ENCODE measurements around the gene ANXA2.

ANXA2 gene

GRCh38 chr15:60356832-60357231 is 41.0 kb downstream of the ANXA2 start:
- H3K4me1 Mint-ChIP-seq (ENCODE audit: low read depth) = peaks cover 14% of the 10 kb centered on the region
- peaks cover 6% of the 10 kb centered on the region for H3K9me3 Mint-ChIP-seq
- no peak overlapping the region for H3K4me3 Mint-ChIP-seq
- H3K27ac Mint-ChIP-seq = no peak overlapping the region
- H3K27me3 Mint-ChIP-seq (ENCODE audit: low read depth) = no peaks in the 10 kb centered on the region
- H3K36me3 Mint-ChIP-seq (ENCODE audit: low read depth) = peaks cover 82% of the 10 kb centered on the region

GRCh38 chr15:60355148-60355857 is 42.5 kb downstream of the ANXA2 start:
- Mint-ChIP-seq H3K36me3 (ENCODE audit: low read depth) (peaks cover 84% of the 10 kb centered on the region), H3K27me3 (ENCODE audit: low read depth) (no peaks in the 10 kb centered on the region), H3K4me1 (ENCODE audit: low read depth) (peaks cover 10% of the 10 kb centered on the region), H3K27ac (no peak overlapping the region), H3K4me3 (no peak overlapping the region), H3K9me3 (peaks cover 6% of the 10 kb centered on the region)

- Mint-ChIP-seq H3K4me1 (ENCODE audit: low read depth) (peaks cover 9% of the 10 kb centered on the region), H3K4me3 (no peak overlapping the region), H3K36me3 (ENCODE audit: low read depth) (peaks cover 76% of the 10 kb centered on the region), H3K27me3 (ENCODE audit: low read depth) (no peaks in the 10 kb centered on the region), H3K9me3 (peaks cover 6% of the 10 kb centered on the region), H3K27ac (no peak overlapping the region)
These were observed 44.4 kb downstream of the ANXA2 start for GRCh38 chr15:60353245-60353920.

- peaks cover 6% of the 10 kb centered on the region for H3K9me3 Mint-ChIP-seq
- no peaks in the 10 kb centered on the region for H3K27me3 Mint-ChIP-seq (ENCODE audit: low read depth)
- peaks cover 9% of the 10 kb centered on the region for H3K4me1 Mint-ChIP-seq (ENCODE audit: low read depth)
- no peak overlapping the region for H3K4me3 Mint-ChIP-seq
- H3K27ac Mint-ChIP-seq = no peak overlapping the region
- peaks cover 84% of the 10 kb centered on the region for H3K36me3 Mint-ChIP-seq (ENCODE audit: low read depth)
These were observed 45.3 kb downstream of the ANXA2 start for GRCh38 chr15:60352525-60352924.

- no peak overlapping the region for H3K4me3 Mint-ChIP-seq
- no peak overlapping the region for H3K27ac Mint-ChIP-seq
- H3K4me1 Mint-ChIP-seq (ENCODE audit: low read depth) = peaks cover 9% of the 10 kb centered on the region
- peaks cover 6% of the 10 kb centered on the region for H3K9me3 Mint-ChIP-seq
- no peaks in the 10 kb centered on the region for H3K27me3 Mint-ChIP-seq (ENCODE audit: low read depth)
- H3K36me3 Mint-ChIP-seq (ENCODE audit: low read depth) = peaks cover 85% of the 10 kb centered on the region
These were observed 46.7 kb downstream of the ANXA2 start for GRCh38 chr15:60351066-60351465.

- Mint-ChIP-seq H3K9me3 (peaks cover 6% of the 10 kb centered on the region), H3K4me3 (no peak overlapping the region), H3K27ac (no peak overlapping the region), H3K27me3 (ENCODE audit: low read depth) (no peaks in the 10 kb centered on the region), H3K4me1 (ENCODE audit: low read depth) (peaks cover 9% of the 10 kb centered on the region), H3K36me3 (ENCODE audit: low read depth) (peaks cover 81% of the 10 kb centered on the region)
These were observed 47.7 kb downstream of the ANXA2 start for GRCh38 chr15:60350108-60350507.

GRCh38 chr15:60349589-60349988 is 48.2 kb downstream of the ANXA2 start:
- H3K4me1 Mint-ChIP-seq (ENCODE audit: low read depth) = peaks cover 7% of the 10 kb centered on the region
- no peak overlapping the region for H3K4me3 Mint-ChIP-seq
- peaks cover 77% of the 10 kb centered on the region for H3K36me3 Mint-ChIP-seq (ENCODE audit: low read depth)
- no peak overlapping the region for H3K27ac Mint-ChIP-seq
- peaks cover 6% of the 10 kb centered on the region for H3K9me3 Mint-ChIP-seq
- no peaks in the 10 kb centered on the region for H3K27me3 Mint-ChIP-seq (ENCODE audit: low read depth)

- peaks cover 67% of the 10 kb centered on the region for H3K36me3 Mint-ChIP-seq (ENCODE audit: low read depth)
- H3K4me3 Mint-ChIP-seq = no peak overlapping the region
- H3K27me3 Mint-ChIP-seq (ENCODE audit: low read depth) = no peaks in the 10 kb centered on the region
- H3K27ac Mint-ChIP-seq = no peak overlapping the region
- H3K9me3 Mint-ChIP-seq = no peaks in the 10 kb centered on the region
- peaks cover 5% of the 10 kb centered on the region for H3K4me1 Mint-ChIP-seq (ENCODE audit: low read depth)
These were observed 50.2 kb downstream of the ANXA2 start for GRCh38 chr15:60347480-60348049.

GRCh38 chr15:60346653-60347052 is 51.1 kb downstream of the ANXA2 start:
- Mint-ChIP-seq H3K36me3 (ENCODE audit: low read depth) (peaks cover 58% of the 10 kb centered on the region), H3K4me1 (ENCODE audit: low read depth) (peaks cover 5% of the 10 kb centered on the region), H3K27ac (no peak overlapping the region), H3K27me3 (ENCODE audit: low read depth) (no peaks in the 10 kb centered on the region), H3K9me3 (no peaks in the 10 kb centered on the region), H3K4me3 (no peak overlapping the region)

- Mint-ChIP-seq H3K36me3 (ENCODE audit: low read depth) (peaks cover 53% of the 10 kb centered on the region), H3K4me3 (no peak overlapping the region), H3K27me3 (ENCODE audit: low read depth) (no peaks in the 10 kb centered on the region), H3K9me3 (no peaks in the 10 kb centered on the region), H3K4me1 (ENCODE audit: low read depth) (peaks cover 5% of the 10 kb centered on the region), H3K27ac (no peak overlapping the region)
These were observed 51.7 kb downstream of the ANXA2 start for GRCh38 chr15:60346077-60346476.

- H3K4me1 Mint-ChIP-seq (ENCODE audit: low read depth) = peaks cover 5% of the 10 kb centered on the region
- H3K9me3 Mint-ChIP-seq = no peaks in the 10 kb centered on the region
- H3K4me3 Mint-ChIP-seq = no peak overlapping the region
- no peak overlapping the region for H3K27ac Mint-ChIP-seq
- no peaks in the 10 kb centered on the region for H3K27me3 Mint-ChIP-seq (ENCODE audit: low read depth)
- peaks cover 48% of the 10 kb centered on the region for H3K36me3 Mint-ChIP-seq (ENCODE audit: low read depth)
These were observed 52.2 kb downstream of the ANXA2 start for GRCh38 chr15:60345598-60345997.

- Mint-ChIP-seq H3K4me1 (ENCODE audit: low read depth) (peaks cover 3% of the 10 kb centered on the region), H3K27ac (no peak overlapping the region), H3K9me3 (no peaks in the 10 kb centered on the region), H3K4me3 (no peak overlapping the region), H3K27me3 (ENCODE audit: low read depth) (no peaks in the 10 kb centered on the region), H3K36me3 (ENCODE audit: low read depth) (peaks cover 43% of the 10 kb centered on the region)
These were observed 52.8 kb downstream of the ANXA2 start for GRCh38 chr15:60344987-60345386.

- H3K4me1 Mint-ChIP-seq (ENCODE audit: low read depth) = peaks cover 2% of the 10 kb centered on the region
- peaks cover 41% of the 10 kb centered on the region for H3K36me3 Mint-ChIP-seq (ENCODE audit: low read depth)
- H3K27me3 Mint-ChIP-seq (ENCODE audit: low read depth) = no peaks in the 10 kb centered on the region
- H3K4me3 Mint-ChIP-seq = no peak overlapping the region
- H3K27ac Mint-ChIP-seq = no peak overlapping the region
- no peaks in the 10 kb centered on the region for H3K9me3 Mint-ChIP-seq
These were observed 53.3 kb downstream of the ANXA2 start for GRCh38 chr15:60344461-60344860.

GRCh38 chr15:60343221-60343970 is 54.4 kb downstream of the ANXA2 start:
- no peak overlapping the region for H3K27ac Mint-ChIP-seq

More at GRCh38 chr15:60343221-60343970, 54.4 kb downstream of the ANXA2 start:
- H3K36me3 Mint-ChIP-seq (ENCODE audit: low read depth) = peaks cover 35% of the 10 kb centered on the region
- no peak overlapping the region for H3K4me3 Mint-ChIP-seq
- no peaks in the 10 kb centered on the region for H3K9me3 Mint-ChIP-seq
- peaks cover 1% of the 10 kb centered on the region for H3K27me3 Mint-ChIP-seq (ENCODE audit: low read depth)
- H3K4me1 Mint-ChIP-seq (ENCODE audit: low read depth) = peaks cover 1% of the 10 kb centered on the region

Data from T-helper 1 cell treated with Interleukin-12 subunit alpha and Interleukin-12 subunit beta and Interleukin-4 antibody, amounts not matched to agents 30 μg/mL and 1 μg/mL, for 36 hours (primary cell).